Measurements from ENCODE around the gene PDE7B.
"Not testable (repeated sequence)": the region's sequence is repeated elsewhere in the genome, so short reads cannot be mapped to it uniquely, and the experiment has no call there.

PDE7B gene

DNA sequence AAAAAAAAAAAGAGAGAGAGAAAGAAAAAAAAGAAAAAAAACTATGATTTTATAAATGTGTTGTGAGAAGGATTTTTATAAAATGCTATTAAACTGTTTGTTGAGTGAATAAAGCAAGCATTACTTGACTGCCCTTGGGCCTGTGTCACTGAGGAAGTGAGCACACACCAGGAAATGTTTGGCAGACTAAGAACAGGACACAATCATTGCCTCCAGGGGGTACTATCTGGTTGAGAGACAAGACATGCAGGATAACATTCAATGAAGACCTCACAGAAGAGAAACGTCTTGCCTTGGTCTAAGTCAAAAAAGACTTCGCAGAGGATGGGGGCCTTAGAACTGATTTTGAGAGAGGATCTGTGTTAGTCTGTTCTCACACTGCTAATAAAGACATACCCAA, 358.0 kb downstream of the PDE7B start:
- DNase-seq, result no peak

DNA sequence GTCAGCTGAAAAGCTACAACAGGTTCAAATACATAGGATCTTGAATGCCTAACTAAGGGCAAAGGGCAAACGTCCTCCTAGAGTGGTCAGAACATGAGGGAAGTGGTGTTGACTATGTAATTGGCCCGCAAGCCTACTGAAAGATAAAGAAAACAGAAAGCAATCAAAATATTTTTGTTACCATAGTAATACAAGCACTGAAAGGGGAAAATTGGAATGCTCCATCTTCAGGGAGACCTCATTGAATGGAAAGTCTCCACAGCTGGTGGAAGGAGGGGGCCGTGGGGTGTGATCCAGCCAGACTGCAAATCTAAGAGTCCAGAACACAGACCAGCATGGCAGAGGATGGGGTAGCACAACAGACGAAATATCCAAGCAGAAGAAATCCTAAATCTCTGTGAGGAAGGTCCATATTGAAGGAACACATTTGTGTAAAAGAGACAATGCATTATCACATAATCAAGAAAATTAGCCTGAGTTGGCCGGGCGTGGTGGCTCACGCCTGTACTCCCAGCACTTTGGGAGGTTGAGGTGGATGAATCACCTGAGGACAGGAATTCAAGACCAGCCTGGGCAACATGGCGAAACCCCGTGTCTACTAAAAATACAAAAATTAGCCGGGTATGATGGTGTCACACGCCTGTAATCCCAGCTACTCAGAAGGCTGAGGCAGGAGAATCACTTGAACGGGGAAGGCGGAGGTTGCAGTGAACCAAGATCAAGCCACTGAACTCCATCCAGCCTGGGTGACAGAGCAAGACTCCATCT, 359.1 kb downstream of the PDE7B start:
- DNase-seq, result no peak

DNA sequence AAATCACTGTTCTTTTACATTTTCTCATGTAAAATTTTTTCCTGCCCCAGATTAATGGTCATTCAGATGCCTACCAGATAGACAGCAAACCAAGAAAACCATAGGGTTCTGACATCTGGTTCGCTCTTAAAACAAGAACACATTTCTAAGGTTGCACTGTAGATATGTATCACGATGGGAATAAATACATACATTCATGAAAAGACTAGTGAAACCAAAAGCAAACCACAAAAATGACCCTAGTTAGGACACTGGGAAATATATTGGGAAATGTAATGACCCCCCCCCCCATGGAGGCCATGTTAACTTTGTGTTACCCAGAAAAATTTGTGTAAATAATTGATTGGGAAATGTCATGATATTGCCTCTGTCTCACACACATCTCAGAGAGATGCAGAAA, 361.1 kb downstream of the PDE7B start:
- DNase-seq, result no peak

DNA sequence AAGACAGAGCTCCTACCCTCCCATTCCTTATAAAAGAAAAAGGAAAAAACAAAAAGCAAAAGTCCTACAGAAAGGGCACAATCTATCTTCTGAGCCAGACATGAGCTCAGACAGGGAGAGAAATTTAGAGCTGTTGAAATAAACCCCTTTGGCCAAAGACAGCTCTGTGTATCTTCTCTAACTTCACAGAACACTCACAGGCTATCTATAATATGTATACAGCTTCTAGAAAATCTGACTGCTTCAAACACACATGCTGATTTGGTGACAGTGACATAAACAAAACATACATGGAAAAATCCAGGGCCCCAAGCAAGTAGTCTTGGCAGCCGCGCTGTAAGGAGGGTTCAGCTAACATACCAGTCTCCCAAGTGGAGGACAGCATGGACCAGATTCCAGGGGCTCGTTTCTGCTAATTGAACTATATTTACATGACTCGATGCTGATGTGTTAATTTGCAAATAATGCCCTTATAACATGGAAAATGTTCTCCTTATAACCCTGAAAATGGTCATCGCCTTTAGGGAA, 361.6 kb downstream of the PDE7B start:
- DNase-seq, result no peak

DNA sequence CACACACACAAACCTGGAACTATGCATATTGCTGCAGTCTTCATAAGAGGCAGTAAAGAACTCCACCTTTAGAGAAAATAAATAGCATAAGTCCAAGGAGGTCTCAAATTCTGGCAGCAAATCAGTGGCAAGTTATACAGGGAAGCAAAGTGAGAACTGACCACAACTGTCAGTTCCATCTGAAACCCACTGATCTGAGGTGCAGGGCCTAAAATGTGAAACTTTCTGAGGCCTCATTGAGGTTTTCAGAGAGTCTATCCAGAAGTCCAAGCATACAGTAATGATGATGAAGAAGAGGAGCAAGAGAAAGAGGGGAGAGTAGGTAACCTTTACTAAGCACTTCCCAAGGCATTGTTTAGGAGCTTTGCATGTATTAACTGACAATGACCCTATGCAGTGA, 362.4 kb downstream of the PDE7B start:
- DNase-seq, result no peak

DNA sequence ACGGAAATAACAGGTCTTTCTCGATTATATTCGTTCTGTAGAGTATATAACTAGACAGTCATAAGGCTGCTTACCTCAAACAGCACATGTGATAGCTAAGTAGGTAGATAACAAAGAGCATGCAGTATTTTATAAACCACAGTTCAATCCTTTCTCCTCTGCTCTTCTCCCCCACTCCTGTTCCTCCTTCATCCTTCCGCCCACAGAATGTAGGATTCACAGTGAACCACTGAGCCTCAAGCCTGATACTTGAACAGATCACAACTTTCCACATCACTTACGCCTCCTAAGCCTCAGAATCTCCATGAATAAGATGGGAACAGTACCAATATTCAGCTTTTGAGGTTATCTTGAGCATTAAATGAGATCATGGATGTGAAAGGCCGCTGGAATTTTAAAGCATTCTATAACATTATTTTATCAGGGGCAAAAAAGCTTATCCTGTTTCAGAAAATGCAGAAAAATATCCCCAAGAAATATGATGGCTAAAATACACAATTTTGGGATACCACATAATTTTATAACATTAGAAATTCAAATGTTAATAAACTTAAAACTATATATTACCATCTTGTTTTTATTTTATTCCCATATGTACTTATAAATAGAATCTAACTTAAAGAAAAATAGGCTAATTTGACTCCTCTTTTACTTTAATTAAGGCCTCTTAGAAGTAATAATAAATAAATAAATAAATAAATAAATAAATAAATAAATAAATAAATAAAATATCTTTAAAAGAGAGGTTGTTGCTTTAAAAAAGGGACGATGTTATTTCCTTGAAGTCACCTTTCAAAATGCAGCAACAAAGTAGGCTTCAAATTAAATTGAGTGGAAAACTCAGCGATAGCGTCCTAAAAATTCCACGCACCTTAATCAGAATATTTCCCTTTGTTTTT, 365.3 kb downstream of the PDE7B start:
- DNase-seq, result no peak

DNA sequence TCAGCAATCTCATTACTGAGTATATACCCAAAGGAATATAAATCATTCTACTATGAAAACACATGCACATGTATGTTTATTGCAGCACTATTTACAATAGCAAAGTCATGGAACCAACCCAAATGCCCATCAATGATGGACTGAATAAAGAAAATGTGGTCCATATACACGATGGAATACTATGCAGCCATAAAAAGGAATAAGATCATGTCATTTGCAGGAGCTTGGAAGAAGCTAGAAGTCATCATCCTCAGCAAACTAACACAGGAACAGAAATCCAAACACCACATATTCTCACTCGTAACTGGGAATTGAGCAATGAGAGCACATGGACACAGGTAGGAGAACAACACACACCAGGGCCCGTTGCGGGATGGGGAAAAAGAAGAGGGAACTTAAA, 373.5 kb downstream of the PDE7B start:
- DNase-seq, result not testable (repeated sequence)

DNA sequence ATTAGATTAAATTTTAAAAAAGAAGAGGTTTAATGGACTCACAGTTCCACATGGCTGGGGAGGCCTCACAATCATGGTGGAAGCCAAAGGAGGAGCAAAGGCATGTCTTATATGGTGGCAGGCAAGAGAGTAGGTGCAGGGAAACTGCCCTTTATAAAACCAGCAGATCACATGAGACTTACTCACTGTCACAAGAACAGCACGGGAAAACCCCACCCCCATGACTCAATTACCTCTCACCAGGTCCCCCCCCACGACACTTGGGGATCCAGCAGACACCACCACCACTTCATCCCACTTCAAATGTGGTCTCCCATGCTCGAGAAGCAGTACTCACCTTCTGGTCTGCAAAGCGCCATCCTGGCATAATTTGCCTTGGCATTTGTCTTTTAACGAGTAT, 374.0 kb downstream of the PDE7B start:
- DNase-seq, result no peak

DNA sequence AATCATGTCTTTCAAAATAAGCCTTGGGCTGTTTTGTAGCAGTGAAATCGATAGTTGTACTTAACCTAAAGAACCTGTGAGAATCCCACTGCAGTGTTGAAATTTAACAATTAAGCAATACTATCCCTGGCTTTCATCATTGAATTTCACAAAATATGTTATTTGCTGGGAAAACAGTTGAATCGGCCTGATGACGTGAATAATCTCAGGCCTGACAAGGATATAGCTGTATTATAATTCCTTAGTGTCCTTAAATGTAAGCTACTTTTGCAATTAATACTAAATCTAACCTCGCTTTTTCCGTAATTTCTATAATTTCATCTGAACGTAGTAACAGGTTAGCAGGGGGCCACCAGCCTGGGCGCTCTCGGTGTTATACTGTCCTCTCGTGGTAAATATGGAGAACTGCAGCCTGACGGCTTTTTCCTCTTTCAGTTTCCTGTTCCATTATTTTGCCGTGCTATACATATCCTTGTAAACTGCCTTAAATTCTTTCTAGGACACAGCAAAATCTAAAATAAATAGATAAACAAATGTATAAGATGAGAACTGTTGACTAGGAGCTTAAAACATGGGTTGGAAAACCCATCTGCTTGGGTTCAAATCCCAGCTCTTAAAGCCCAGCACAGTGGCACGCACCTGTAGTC, 374.6 kb downstream of the PDE7B start:
- DNase-seq, result peak; percentile 17

DNA sequence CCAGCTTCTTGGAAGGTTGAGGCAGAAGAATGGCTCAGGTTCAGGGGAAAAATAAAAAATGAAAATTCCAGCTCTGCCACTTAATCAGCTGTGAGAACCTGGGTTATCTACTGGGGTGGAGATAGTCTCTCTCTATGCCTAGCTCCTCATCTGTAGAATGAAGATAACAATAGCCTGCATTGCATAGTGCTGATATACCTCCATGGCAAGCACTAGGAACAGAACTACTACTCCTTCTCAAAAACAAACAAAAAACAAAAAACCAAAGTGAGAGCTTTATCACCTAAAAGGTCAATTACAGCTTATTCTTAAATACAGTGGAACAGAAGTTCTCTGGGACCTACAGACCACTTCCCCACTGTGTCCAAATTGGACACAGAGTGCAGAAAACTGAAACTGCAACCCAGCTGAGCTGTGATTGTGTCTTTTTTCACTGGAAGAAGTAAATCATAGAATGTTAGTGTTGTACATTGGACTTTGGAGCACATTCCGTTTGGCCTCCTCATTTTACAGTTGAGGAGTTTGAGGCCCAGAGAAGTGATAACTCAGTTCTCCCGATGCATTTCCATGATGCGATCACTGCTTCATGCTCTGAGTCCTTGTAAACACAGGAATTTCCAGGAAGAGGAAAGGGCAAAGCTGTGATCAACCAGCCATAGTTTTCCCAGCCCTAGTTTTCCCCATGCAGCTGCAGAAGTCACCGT, 375.3 kb downstream of the PDE7B start:
- DNase-seq, result no peak

DNA sequence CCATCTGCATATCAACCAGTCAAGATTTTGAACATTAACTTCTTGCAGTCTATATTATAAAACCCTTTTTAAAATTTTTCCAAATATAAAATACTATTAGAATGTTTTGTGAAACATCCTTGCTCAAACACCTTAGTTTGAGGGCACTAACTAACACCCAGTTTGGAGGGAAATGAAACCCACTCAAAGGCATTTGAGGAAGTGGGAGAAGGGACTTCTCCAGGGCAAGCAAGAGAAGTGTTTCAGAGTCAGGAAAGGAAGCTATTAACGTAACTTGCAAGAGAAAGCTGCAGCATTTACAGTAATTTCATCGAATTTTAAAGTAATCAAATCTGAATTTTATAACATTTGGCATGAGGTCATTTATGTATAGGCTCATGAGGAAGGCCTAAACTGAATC, 377.3 kb downstream of the PDE7B start:
- DNase-seq, result no peak

DNA sequence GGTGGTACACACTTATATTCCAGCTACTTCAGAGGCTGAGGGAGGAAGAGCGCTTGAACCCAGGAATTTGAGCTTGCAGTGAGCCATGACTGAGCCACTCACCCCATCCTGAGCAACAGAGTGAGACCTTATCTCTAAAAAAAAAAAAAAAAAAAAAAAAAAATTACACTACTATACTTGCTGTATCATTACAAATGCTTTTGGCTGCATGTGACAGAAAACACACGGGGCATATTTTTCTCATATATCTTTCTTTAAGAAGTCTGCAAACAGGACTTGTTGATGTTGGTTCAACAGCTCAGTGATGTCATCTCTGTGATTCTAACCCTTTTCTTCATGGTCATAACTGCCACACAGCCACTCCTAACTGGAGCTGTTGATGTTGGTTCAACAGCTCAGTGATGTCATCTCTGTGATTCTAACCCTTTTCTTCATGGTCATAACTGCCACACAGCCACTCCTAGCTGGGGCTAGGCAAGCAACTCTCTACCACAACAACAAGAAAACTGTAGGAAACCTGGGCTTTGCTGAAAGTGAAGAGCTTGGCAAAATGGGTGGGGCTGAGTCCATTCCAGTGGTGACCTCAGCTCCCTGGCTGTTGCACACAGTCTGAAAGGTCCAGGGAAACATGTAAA, 378.8 kb downstream of the PDE7B start:
- no peak for DNase-seq

DNA sequence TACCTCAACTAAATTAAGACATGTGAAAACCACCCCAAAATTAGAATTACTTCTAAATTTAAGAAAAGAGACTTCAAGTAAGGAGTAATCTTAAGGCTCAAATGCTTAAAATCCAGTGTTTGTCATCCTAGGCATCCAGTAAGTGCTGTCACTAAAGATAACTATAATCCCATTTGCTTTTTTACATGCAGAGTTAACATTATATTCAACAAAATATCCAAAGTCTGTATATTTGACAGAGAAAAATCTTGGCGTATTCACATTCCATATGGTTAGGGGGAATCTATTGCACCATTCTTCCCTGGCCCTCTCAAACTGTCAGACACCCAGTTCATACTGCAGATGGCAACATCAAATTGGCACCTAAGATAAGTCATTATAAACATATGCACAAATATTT, 381.2 kb downstream of the PDE7B start:
- no peak for DNase-seq

DNA sequence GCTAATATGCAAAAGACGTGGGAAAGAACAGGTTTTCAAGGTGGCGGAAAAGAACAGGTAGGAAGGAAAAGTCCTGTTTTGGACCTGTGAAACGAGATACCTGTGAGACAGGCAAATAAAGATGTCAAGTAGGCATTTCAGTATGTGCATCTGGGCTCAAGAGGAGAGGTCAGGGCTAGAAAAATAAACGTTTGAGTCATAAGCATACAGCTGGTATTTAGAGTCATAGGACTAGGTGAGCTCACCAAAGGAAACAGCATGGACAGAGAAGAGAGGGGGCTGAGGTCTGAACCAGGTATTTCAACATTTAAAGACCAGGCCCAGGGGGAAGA, 383.7 kb downstream of the PDE7B start:
- no peak for DNase-seq

DNA sequence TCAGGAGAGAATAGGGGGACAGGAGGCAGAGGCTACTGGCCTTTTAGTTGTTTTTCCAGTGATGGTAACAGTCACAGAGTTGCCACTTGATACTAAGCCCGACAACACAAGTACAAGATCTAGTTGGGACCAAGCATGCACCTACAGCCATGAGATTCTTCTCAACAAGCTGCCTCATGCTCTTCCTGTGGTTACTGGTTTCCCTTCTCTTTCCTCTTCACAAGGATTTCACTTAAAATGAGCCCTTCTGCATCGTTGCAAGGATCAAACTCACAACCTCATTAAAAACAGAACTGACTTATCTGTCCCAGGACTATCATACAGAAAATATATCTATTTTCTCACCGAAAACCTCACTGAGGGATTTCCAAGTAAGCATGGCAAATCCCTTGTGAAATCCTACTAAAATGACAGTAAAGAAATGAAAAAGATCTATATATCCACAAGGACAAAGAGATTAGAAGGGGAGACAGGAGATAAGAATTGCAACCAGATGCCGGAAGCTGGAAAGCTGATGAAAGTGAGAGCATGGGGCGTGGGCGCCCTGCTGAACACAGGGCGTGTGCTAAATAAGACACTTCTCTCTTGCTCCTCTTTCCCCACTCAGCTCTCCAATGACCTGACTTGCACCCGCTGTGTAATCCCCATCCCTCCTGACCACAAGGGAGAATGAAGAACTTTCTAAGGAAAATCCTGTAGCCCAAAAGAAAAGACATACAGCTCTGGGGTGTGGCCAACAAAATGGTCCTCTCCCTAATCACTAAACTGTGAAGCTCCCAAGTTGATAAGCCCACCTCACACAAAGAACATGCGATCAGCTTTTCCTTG, 385.2 kb downstream of the PDE7B start:
- no peak for DNase-seq

DNA sequence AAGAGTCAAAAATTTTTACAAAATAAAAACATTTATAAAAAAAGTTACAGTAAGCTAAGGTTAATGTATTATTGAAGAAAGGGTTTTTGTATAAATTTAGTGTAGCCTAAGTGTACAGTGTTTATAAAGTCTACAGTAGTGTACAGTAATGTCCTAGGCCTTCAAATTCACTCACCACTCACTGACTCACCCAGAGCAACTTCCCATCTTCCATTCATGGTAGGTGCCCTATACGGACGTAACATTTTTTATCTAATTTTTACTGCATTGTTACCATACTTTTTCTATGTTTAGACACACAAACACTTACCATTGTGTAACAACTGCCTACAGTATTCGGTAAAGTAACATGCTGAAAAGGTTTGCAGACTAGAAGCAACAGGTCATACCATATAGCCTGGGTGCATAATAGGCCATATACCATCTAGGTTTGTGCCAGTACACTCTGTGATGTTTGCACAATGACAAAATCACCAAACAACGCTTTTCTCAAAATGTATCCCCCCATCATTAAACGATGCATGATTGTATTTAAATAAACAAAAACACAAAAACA, 392.6 kb downstream of the PDE7B start:
- no peak for DNase-seq

All from NCI-H2107 (cell line).